RKO (cell line): ENCODE data around the gene ERCC5.

Experiments
- DNase-seq: peaks from one replicate; pipeline ENCODE4 v3.0.0-alpha.2; 2016; ENCODE audit warnings: low spot score

The ERCC5 gene

DNA sequence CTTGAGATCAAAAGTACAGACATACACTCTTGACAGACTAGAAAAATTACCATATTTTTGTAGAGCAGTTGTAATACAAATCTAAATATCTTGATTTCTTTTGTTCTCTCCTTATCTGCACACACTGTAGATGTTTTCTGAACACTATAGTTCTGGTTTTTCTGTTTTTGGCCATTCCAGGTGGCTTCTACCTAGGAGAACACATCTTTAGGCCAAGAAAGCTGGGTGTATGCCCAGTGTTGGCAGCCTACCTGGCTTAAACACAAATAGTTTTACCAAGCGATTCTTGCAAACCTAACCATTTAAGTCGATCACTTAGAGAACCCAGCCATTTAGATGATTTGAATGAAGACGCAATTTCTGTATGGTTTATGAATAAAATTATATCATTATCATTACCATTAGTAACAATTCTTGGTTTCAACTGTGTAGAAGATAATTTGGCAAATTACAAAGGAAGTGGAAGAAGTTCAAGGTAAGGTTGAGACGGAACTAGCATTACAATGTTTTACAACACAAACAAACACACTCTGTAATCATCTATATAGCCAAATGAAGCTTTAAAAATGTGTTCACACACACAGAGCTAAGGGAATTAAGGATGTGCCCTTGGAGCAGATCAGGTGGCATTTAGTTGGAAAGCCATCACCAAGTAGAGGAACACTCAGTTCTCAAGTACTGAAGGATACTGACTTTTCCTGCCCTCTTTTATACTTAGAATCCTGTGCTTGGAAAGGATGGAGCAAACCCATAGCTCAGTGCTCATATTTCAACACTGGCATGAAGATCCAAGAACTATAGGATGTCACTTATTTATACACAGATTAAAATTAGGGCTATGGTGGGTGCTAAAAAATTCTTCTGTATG lies 36.2 kb downstream of the ERCC5 start:
- no peak for DNase-seq

GRCh38 chr13:102892503-102892902 lies 46.7 kb downstream of the ERCC5 start:
- no peak for DNase-seq

DNA sequence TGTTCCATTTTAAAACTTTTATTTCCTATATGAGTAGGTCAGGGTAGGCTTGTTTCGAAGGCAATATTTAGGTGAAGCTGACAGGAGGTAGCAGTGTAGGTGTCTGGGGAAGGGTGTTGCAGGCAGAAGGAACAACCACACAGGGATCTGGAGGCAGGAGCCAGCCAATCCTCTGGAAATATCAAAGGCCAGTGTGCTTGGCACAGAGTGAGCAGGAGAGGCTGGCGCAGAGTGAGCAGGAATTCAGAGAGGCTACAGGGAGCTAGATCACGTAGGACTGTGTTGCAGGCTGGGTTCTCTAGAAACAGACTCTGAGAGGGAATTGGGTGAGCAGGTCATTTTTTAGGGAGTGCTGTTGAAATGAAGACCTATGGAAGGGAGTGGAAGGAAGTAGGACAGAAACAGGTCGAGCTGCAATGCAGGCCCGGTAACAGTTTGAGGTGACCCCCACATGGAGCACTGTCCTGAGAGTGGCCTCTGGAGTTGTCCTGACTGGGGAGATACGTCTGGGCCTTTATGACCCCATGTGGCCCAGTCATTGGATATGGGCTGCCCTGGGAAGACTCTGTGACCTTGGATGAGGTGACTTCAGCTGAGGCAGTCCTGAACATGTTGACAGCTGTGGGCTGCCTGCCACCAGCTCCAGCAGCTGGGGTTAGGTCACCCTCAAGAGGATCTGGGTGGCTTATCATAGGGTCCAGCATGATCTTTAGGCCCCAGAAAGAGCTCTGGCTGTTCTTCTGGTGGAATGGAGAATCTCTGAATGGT lies 51.7 kb downstream of the ERCC5 start:
- DNase-seq: no peak

DNA sequence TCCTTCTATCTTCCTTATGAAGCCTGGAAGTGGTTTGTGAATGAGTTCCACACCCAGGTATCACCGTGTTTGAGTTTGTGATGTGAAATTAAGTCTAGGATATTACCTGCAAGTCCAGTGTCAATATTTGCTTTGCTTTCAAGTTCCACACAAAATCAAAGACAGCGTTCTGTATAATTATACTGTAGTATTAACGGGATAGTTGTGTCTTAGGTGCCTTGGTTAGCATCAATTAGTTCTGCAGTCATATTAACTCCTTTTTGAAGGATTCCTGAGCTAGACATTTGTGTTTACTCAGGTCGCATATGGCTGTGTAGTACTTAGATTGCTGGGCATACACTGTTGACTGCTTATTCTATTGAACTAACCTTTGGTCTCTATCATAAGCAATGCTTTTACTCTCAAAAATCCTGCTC lies 54.4 kb downstream of the ERCC5 start:
- no peak for DNase-seq

DNA sequence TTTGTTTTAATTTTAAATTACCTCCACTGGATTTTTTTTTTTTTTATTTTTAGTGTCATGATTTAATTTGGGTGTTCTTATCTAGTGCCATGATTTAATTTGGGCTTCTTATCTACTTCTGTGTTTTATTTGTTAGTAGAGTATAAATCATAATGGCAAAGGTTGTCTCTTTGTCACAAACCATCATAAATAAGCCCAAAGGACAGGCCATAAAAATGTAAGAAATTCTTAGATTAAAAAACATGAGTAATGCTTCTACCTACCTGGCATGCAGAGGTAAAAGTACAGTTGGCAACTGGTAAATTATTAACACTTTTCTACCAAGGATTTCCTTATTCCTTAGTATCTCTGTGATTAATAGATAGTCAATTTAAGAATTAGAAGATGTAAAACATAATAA lies 55.2 kb downstream of the ERCC5 start:
- no peak for DNase-seq

DNA sequence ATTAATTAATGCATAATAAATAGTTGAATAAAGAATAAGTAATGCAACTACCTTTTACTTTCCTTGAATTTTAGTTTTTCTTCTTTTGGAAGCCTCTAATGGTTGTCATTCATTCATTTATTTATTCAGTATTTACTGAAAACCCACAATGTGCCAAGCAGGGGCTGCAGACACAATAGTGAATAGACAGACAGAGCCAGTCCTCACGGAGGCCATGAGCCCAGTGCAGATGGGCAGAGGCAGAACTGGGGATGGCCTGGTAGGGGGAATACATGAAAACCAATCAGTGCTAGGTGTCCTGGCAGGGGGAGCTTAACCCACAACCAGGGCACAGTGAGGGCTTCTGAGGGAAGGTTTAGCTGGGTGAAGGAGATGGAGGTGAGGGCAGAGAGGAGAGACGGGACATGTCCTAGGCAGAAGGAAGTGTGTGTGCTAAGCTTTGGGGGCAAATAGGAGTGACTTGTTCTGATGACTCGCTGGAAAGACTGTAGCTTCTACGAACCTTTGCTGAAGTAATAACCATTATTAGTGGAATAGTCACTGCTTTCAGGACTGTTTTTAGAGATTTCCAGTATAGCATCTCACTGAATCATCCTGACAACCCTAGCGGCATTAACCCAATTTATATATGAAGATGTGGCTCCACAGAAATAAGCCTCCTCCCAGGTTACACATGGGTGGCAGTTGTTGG lies 55.9 kb downstream of the ERCC5 start:
- DNase-seq: no peak

- DNase-seq: no peak
Observed at GRCh38 chr13:102902789-102903347, 57.0 kb downstream of the ERCC5 start.

DNA sequence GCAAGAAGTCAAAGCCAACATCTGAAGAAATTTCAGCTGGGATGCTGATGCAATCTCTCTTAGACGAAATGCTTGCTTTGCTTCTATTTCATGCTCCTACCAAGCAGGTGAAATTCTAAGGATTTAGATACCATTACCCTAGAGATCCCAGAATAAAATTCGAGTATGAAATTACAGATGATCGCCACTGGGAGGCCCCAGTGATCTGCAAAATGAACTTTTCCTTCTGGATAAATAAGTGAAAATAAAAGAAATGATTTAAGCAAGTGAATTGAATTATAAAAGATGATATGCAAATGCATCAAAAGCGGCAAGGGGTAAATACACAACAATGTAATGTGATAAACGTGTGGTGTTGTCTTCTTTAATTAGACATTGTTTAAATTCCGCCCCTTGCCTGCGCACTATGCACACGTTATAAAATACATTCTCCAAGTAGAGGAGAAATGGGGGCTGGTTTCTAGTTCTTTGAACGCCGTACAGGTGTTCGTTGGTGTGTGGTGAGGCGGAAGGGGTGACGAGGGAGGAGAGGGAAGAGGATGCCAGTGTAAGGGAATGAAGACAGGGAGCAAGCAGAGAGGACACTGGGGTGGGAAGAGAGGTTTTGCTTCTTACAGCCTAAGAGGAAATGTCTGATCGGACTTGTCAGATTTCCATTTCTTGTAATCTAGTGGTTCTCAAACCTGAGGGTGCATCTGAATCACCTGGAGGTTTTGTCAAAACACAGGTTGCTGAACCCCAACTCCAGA lies 58.0 kb downstream of the ERCC5 start:
- peak; percentile 29 for DNase-seq

- no peak for DNase-seq
Observed at GRCh38 chr13:102904408-102904862, 58.6 kb downstream of the ERCC5 start.

GRCh38 chr13:102905905-102906771 lies 60.3 kb downstream of the ERCC5 start:
- no peak for DNase-seq

DNA sequence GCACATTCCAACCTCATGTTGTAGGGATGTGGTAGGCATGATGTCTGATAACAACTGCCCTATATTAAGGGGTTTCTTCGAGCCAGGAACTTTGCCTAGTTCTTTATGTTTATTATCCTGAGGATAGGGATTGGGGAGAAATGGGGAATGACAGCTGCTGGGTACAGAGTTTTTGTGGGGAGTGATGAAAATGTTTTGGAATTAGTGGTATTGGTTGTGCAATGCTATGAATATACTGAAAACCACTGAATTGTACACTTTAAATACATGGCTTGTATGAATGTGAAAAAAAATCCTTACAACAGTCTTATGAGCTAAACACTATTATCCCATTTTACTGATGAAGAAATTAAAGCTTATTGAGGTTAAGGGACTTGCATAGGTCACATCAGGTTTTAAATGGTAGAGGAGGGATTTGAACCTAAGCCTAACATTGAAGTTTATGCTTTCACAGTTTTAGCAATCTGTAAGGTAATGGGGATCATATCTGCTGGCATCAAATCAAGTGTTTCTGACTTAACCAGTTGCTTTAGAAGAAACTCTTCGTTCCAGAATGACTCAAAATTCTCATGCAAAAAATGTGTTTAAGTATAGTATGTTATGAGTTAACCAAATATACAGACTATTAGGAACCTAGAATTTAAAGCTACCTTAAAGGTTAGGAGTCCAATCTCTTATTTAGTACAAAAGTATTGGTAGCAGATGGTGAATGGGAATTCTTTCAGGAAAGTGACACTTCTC lies 61.4 kb downstream of the ERCC5 start:
- no peak for DNase-seq

DNA sequence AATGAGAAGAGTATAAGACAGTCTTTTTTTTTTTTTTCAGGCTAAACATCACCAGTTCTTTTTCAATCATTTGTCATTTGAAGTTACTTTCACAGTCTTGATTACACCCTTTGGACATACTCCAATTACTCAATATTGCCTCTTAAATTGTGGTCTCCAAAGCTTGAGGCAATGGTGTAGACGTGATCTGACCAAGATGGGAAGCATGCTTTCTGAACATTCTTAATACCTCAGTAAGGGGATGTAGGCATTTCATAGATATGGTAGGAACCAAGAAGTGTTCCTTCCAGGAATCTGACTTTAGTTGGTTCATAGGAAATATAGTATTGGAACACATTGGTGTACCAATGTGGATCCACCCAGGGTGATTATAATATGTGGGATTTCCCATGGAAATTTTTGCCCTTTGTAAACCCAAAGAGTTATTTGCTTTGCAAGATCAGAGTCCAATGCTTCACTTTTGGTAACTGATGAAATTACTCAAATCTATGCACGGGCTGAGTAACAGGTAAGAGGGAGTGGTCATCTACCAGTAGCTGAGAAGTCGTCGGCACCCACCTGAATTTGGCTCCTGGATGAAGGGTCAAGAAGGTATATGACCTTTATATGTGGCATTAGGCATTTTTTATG lies 62.2 kb downstream of the ERCC5 start:
- DNase-seq: no peak

GRCh38 chr13:102909971-102910370 lies 64.1 kb downstream of the ERCC5 start:
- no peak for DNase-seq

DNA sequence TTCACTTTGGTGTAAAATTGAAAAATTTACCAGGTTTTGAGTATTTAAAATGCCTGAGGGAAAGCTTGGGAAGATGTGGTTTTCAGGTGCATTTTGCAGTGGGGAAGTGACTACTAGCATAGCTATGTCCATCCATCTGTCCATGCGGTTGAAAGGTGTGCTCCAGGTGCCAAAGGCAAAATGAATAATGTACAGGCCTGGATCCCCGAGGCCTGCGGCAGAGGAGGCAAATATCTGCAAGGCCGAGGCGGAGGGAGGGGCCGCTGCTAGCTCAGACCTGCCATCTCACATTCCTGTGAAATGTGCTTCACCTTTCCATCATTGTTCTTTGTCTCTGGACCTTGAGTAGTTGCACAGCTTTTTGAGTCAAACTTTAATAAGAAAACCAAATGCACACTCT lies 65.5 kb downstream of the ERCC5 start:
- no peak for DNase-seq

DNA sequence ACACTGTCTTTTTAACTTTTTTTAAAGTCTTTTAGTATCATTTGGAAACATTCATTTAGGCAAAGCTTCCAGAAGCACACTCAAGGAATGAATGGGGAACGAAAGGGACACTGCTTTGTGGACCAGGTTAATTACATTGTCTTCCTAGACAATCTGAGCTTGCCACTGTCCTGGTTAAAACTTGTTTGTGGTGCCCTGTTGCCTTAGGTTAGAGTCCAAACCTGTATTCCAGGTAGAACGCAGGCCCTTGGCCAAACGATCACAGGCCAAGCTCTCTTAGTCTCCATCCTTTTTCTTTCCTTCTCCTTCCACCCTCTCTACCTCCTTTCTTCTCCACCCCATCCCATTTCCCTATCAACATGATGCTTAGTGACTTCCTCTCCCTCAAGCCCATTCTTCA lies 66.8 kb downstream of the ERCC5 start:
- DNase-seq: no peak

- DNase-seq: no peak
Observed at GRCh38 chr13:102913914-102914313, 68.1 kb downstream of the ERCC5 start.

DNA sequence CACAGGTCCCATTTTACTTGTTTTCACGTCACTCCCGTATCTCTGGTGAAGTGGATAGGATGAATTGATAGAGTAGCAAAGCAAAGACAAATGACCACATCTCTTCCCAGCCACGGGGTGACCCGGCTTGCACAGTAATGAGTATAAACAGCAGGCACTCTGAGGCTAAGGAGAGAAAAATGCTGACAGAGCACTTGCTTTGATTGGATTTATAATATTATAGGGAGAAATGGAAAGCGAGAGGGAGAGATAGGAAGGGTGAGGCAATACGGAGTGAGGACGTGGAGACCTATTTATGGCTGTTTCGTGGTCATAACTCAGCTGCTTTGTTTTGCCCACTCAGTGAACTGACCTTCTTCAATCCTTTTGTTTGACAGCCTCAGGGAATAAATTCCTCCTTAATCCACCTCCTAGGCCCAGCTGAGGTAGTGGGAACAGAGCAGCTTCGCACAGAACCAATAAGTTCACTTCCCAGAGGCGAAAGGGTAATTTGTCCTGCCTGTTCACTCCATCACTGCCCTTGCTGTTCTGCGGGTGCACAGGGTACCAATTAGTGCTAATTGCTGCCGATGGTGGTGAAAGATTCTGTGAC lies 68.6 kb downstream of the ERCC5 start:
- DNase-seq: no peak

GRCh38 chr13:102915393-102915930 lies 69.6 kb downstream of the ERCC5 start:
- no peak for DNase-seq

DNA sequence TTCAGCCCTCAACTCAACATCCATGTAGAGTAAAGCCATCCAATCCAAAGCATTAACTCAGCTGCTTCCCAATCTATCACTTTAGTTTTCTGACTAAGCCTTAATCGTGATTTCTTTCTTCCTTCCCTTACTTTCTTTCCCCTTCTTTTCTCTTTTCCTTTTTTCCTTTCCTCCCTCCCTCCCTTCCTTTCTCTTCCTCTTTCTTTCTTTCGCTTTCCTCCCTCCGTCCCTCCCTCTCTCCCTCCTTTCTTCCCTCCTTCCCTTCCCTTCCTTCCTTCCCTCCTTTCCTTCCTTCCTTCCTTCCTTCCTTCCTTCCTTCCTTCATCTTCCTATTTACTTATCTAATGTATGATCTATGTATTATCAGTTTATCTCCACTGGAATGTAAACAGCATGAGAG lies 71.2 kb downstream of the ERCC5 start:
- no peak for DNase-seq
